CD4-positive, alpha-beta T cell (primary cell): Measurements from ENCODE around the gene PTGS1. TPM values are rescaled to one million over a fixed set of nuclear protein-coding genes. Genes with fewer than 3 reads are reported as not detected.
"Not testable (repeated sequence)": the region's sequence is repeated elsewhere in the genome, so short reads cannot be mapped to it uniquely, and the experiment has no call there.

Experiments
- ATAC-seq: fragments of 200-7000 bp; cut with Tn5 transposase; one replicate; pipeline ENCODE4 v1.10.0; 2022; ENCODE audit warnings: mild to moderate bottlenecking; ENCODE audit not compliant: poor library complexity
- CTCF ChIA-PET: fragments of 350-600 bp; sonication (Branson Sonifier 250); formaldehyde crosslinking; loops from one replicate; lab custom pipeline; 2021; ENCODE audit warnings: antibody characterized with exemption, inconsistent platforms; lab: Charles Lee
- POLR2A ChIA-PET: fragments of 350-600 bp; sonication (Branson Sonifier 250); formaldehyde crosslinking; loops from one replicate; lab custom pipeline; 2021; ENCODE audit warnings: antibody characterized with exemption, inconsistent platforms; lab: Charles Lee
- DNase-seq, 14 experiments: peaks; one replicate each; pipeline ENCODE4 v3.0.0-alpha.2; 2013 to 2020; ENCODE audit warnings: mixed read lengths in 2 of 14
- H3K27ac ChIP-seq, 2 donors: one replicate each; pipeline versions ENCODE4 v1.5.1 to v1.7.0; 2013; ENCODE audit warnings: low read length in 2 of 2, low read depth in 1 of 2, mild to moderate bottlenecking in 1 of 2
- H3K27me3 ChIP-seq, 2 experiments: 1 replicate in 1 of 2; 2 replicates in 1 of 2; pipeline versions ENCODE4 v1.6.1 to v1.7.0; 2013; ENCODE audit warnings: low read length in 2 of 2, control low read depth in 1 of 2, mild to moderate bottlenecking in 1 of 2, moderate library complexity in 1 of 2; ENCODE audit not compliant: insufficient read depth in 2 of 2, control insufficient read depth in 1 of 2
- H3K36me3 ChIP-seq: one replicate; pipeline ENCODE4 v1.6.1; 2013; ENCODE audit warnings: low read length, control low read depth; ENCODE audit not compliant: insufficient read depth
- H3K4me1 ChIP-seq: one replicate; pipeline ENCODE4 v1.6.1; 2013; ENCODE audit warnings: low read length, control low read depth; ENCODE audit not compliant: insufficient read depth
- H3K4me3 ChIP-seq: one replicate; pipeline ENCODE4 v1.5.1; 2013; ENCODE audit warnings: mild to moderate bottlenecking, low read length, moderate library complexity
- H3K9me3 ChIP-seq, 2 experiments: 1 replicate in 1 of 2; 2 replicates in 1 of 2; pipeline versions ENCODE4 v1.6.1 to v1.7.0; 2013; ENCODE audit warnings: low read length in 2 of 2, mild to moderate bottlenecking in 2 of 2, control low read depth in 1 of 2, moderate library complexity in 1 of 2; ENCODE audit not compliant: control insufficient read depth in 1 of 2, insufficient read depth in 1 of 2
- H3K27ac Mint-ChIP-seq: one replicate; pipeline ENCODE4 v1.8.0; 2020; ENCODE audit warnings: mixed read lengths
- H3K27me3 Mint-ChIP-seq: one replicate; pipeline ENCODE4 v1.8.0; 2021; ENCODE audit warnings: mixed read lengths
- H3K36me3 Mint-ChIP-seq: one replicate; pipeline ENCODE4 v1.8.0; 2021; ENCODE audit warnings: low read depth, mixed read lengths
- H3K4me1 Mint-ChIP-seq: one replicate; pipeline ENCODE4 v1.8.0; 2021; ENCODE audit warnings: low read depth, mixed read lengths
- H3K4me3 Mint-ChIP-seq: one replicate; pipeline ENCODE4 v1.8.0; 2020; ENCODE audit warnings: mild to moderate bottlenecking, mixed read lengths
- H3K9me3 Mint-ChIP-seq: one replicate; pipeline ENCODE4 v1.8.0; 2020; ENCODE audit warnings: mixed read lengths
- intact Hi-C, 2 experiments: fragments of 100-400 bp; cut with DNase I in 1 of 2; cut with micrococcal nuclease in 1 of 2; formaldehyde crosslinking; loops; one replicate each; pipeline versions ENCODE4 v1.15.1 to v1.9.0; 2023 to 2025; cut with DNase I, micrococcal nuclease
- total RNA-seq, 174 experiments: library from RNA in 2 of 174; stranded (reverse) in 2 of 174; gene quantifications; one replicate each; pipeline ENCODE4 v1.2.3 and lab custom pipeline; 2021 to 2026
- TF ChIP-seq, protein P1 (sequence below): fragments of 200-600 bp; IDR thresholded peaks from one replicate; pipeline ENCODE4 v1.8.0; 2022; ENCODE audit warnings: antibody characterized with exemption, mild to moderate bottlenecking

Gene PTGS1
- total RNA-seq, 2 experiments from 2014 or later, result 0.14 to 0.27 TPM

DNA sequence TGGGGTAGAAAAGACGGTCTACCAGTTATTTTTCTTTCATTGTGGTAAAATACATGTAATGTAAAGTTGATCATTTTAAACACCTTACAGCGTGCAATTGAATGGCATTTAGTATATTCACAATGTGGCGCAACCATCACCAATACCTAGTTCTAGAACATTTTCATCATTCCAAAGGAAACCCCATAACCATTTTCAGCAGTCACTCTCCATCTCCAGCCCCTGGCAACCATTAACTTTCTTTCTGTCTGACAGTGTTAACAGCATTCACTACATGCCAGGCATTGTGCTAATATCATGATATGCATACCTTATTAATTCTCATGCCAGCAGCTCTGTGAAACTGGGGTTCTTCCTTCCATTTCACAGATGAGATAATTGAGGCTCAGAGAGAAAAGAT, 32.0 kb downstream of the PTGS1 start:
- peaks cover 6% of the 10 kb centered on the region for H3K9me3 Mint-ChIP-seq
- H3K4me3 Mint-ChIP-seq, result no peak overlapping the region
- no peaks in the 10 kb centered on the region for H3K4me1 Mint-ChIP-seq
- ChIA-PET CTCF (no interaction called here), POLR2A (no interaction called here)
- Histone ChIP-seq H3K36me3 (no peaks in the 10 kb centered on the region), H3K27ac (no peak overlapping the region), H3K4me3 (no peak overlapping the region), H3K27me3 (no peaks in the 10 kb centered on the region), H3K4me1 (no peaks in the 10 kb centered on the region), H3K9me3 (peaks cover 8 to 14% of the 10 kb centered on the region in 2 experiments)
- H3K27me3 Mint-ChIP-seq, result peaks cover 36% of the 10 kb centered on the region
- intact Hi-C loops, result no loop called here
- ATAC-seq, result no peak
- TF ChIP-seq, protein P1, sequence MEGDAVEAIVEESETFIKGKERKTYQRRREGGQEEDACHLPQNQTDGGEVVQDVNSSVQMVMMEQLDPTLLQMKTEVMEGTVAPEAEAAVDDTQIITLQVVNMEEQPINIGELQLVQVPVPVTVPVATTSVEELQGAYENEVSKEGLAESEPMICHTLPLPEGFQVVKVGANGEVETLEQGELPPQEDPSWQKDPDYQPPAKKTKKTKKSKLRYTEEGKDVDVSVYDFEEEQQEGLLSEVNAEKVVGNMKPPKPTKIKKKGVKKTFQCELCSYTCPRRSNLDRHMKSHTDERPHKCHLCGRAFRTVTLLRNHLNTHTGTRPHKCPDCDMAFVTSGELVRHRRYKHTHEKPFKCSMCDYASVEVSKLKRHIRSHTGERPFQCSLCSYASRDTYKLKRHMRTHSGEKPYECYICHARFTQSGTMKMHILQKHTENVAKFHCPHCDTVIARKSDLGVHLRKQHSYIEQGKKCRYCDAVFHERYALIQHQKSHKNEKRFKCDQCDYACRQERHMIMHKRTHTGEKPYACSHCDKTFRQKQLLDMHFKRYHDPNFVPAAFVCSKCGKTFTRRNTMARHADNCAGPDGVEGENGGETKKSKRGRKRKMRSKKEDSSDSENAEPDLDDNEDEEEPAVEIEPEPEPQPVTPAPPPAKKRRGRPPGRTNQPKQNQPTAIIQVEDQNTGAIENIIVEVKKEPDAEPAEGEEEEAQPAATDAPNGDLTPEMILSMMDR, result no peak
- H3K36me3 Mint-ChIP-seq, result no peaks in the 10 kb centered on the region
- no peak overlapping the region for H3K27ac Mint-ChIP-seq
- no peak for DNase-seq

DNA sequence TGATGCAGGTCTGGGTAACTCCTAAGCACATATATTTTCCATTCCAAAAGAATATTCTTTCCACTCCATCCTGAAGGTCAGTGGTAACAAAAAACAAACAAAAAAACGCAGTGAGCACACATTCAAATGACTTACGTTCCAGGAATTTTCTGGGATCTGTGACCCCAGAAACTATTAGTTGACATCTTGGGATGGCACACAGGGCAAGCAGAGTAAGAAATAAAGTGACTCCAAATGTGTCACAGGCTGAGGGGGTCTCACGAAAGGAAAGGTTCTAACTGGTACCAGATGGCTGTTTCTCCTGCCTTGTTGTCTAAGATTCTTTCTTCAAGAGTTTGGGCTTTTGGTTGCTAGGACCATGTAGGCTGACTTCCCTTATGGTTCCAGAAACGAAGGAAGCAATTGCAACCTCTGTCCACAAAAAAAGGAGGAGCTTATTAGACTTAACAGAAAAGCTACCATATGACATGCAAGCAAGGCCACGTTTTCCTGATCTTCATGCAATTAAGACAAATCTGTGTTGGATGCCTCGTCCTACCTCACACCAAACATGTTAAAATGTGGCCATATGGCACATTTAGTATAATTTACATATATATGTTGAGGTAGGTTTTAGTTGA, 32.7 kb downstream of the PTGS1 start:
- TF ChIP-seq, protein P1, result no peak
- CTCF ChIA-PET, result no interaction called here

GRCh38 chr9:122405304-122406069, 34.7 kb downstream of the PTGS1 start:
- H3K4me1 Mint-ChIP-seq, H3K36me3 ChIP-seq, DNase-seq, H3K36me3 Mint-ChIP-seq, H3K9me3 Mint-ChIP-seq, H3K4me3 ChIP-seq, intact Hi-C loops, H3K9me3 ChIP-seq, H3K27ac Mint-ChIP-seq, POLR2A ChIA-PET, H3K27ac ChIP-seq, ATAC-seq, H3K27me3 ChIP-seq, CTCF ChIA-PET, H3K4me1 ChIP-seq: not testable (repeated sequence)
- Mint-ChIP-seq H3K27me3 (peaks cover 28% of the 10 kb centered on the region), H3K4me3 (peak overlapping the region; percentile 70)

More for the DNA sequence above, 32.7 kb downstream of the PTGS1 start:
- intact Hi-C loops, result no loop called here
- Mint-ChIP-seq H3K27me3 (peaks cover 36% of the 10 kb centered on the region), H3K27ac (no peak overlapping the region), H3K36me3 (no peaks in the 10 kb centered on the region), H3K9me3 (peaks cover 6% of the 10 kb centered on the region), H3K4me3 (no peak overlapping the region), H3K4me1 (no peaks in the 10 kb centered on the region)
- Histone ChIP-seq H3K9me3 (peaks cover 6 to 14% of the 10 kb centered on the region in 2 experiments), H3K4me1 (no peaks in the 10 kb centered on the region), H3K27ac (no peak overlapping the region), H3K36me3 (no peaks in the 10 kb centered on the region), H3K4me3 (no peak overlapping the region), H3K27me3 (no peaks in the 10 kb centered on the region)
- ATAC-seq (no peak), DNase-seq (no peak)
- POLR2A ChIA-PET, result no interaction called here
